ENCODE data around the gene UGT8. TPM values are rescaled to one million over a fixed set of nuclear protein-coding genes. Genes with fewer than 3 reads are reported as not detected.

The UGT8 gene
- total and polyA plus RNA-seq, 4 donors, result not detected

GRCh38 chr4:114654592-114654991 is 56.0 kb downstream of the UGT8 start:
- H3K9me3 ChIP-seq (ENCODE audit: control insufficient read depth in 4 of 4, low read length in 3 of 4), result no peaks in the 10 kb centered on the region
- no peak overlapping the region for H3K9ac ChIP-seq (ENCODE audit: low read depth in 1 of 2, low read length in 2 of 2)
- no peak overlapping the region for H3K27ac ChIP-seq (ENCODE audit: low read depth in 1 of 2, low read length in 2 of 2)
- TF ChIP-seq HNF4A (conservative IDR thresholded peaks at IDR 0.05), result no peak
- TF ChIP-seq TAF1 (conservative IDR thresholded peaks at IDR 0.05), result no peak
- no peak for TF ChIP-seq SP1 (IDR thresholded peaks at IDR 0.05)
- TF ChIP-seq, protein P1, sequence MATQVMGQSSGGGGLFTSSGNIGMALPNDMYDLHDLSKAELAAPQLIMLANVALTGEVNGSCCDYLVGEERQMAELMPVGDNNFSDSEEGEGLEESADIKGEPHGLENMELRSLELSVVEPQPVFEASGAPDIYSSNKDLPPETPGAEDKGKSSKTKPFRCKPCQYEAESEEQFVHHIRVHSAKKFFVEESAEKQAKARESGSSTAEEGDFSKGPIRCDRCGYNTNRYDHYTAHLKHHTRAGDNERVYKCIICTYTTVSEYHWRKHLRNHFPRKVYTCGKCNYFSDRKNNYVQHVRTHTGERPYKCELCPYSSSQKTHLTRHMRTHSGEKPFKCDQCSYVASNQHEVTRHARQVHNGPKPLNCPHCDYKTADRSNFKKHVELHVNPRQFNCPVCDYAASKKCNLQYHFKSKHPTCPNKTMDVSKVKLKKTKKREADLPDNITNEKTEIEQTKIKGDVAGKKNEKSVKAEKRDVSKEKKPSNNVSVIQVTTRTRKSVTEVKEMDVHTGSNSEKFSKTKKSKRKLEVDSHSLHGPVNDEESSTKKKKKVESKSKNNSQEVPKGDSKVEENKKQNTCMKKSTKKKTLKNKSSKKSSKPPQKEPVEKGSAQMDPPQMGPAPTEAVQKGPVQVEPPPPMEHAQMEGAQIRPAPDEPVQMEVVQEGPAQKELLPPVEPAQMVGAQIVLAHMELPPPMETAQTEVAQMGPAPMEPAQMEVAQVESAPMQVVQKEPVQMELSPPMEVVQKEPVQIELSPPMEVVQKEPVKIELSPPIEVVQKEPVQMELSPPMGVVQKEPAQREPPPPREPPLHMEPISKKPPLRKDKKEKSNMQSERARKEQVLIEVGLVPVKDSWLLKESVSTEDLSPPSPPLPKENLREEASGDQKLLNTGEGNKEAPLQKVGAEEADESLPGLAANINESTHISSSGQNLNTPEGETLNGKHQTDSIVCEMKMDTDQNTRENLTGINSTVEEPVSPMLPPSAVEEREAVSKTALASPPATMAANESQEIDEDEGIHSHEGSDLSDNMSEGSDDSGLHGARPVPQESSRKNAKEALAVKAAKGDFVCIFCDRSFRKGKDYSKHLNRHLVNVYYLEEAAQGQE (IDR thresholded peaks at IDR 0.05), result no peak
- no peak for TF ChIP-seq YY1 (IDR thresholded peaks at IDR 0.05)
- no peaks in the 10 kb centered on the region for H3K36me3 ChIP-seq (ENCODE audit: control insufficient read depth in 4 of 4, insufficient read depth in 3 of 4, low read depth in 1 of 4, low read length in 3 of 4)
- DNase-seq (ENCODE audit: low spot score), result no peak
- H3K27me3 ChIP-seq (ENCODE audit: control insufficient read depth in 4 of 4, insufficient read depth in 4 of 4, low read length in 3 of 4), result peaks cover 0 to 7% (median 0%) of the 10 kb centered on the region in 4 donors
- WGBS, result 33% methylated on average over 2 of the region's 2 CpGs
- H3K4me3 ChIP-seq (ENCODE audit: low read depth in 1 of 3, low read length in 3 of 3), result no peak overlapping the region
- H3K4me1 ChIP-seq (ENCODE audit: control insufficient read depth in 4 of 4, insufficient read depth in 4 of 4, low read length in 3 of 4), result no peaks in the 10 kb centered on the region

DNA sequence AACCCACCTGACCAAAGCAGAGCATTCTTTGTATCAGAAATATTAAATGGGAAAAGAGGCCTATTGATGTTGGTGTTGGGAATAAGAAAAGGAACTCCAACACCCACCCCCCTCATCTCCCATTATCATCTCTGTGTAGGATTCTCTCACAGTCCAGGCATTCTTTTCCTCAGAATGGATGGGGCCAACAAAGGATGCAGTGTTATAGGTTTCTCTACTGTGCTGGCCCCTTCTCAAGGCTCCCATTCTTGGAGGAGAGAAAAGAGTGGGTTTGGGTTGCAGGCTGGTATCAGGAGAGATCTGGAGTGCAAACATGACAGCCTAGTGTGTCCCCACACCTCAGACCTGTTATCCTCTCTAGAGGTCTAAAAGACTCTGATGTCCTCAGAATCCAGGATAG is 59.6 kb downstream of the UGT8 start:
- no peaks in the 10 kb centered on the region for H3K4me1 ChIP-seq (ENCODE audit: control insufficient read depth in 4 of 4, insufficient read depth in 4 of 4, low read length in 3 of 4)
- TF ChIP-seq, protein P1 (IDR thresholded peaks at IDR 0.05), result no peak
- TF ChIP-seq RAD21 (IDR thresholded peaks at IDR 0.05), result no peak
- TF ChIP-seq GABPA (IDR thresholded peaks at IDR 0.05 in 1 of 2, conservative IDR thresholded peaks at IDR 0.05 in 1 of 2), result no peak
- no peak for TF ChIP-seq EGR1 (IDR thresholded peaks at IDR 0.05; ENCODE audit: low read depth in 2 of 2)
- no peak for TF ChIP-seq TAF1 (conservative IDR thresholded peaks at IDR 0.05)
- TF ChIP-seq, protein P2, sequence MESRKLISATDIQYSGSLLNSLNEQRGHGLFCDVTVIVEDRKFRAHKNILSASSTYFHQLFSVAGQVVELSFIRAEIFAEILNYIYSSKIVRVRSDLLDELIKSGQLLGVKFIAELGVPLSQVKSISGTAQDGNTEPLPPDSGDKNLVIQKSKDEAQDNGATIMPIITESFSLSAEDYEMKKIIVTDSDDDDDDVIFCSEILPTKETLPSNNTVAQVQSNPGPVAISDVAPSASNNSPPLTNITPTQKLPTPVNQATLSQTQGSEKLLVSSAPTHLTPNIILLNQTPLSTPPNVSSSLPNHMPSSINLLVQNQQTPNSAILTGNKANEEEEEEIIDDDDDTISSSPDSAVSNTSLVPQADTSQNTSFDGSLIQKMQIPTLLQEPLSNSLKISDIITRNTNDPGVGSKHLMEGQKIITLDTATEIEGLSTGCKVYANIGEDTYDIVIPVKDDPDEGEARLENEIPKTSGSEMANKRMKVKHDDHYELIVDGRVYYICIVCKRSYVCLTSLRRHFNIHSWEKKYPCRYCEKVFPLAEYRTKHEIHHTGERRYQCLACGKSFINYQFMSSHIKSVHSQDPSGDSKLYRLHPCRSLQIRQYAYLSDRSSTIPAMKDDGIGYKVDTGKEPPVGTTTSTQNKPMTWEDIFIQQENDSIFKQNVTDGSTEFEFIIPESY (IDR thresholded peaks at IDR 0.05), result no peak
- no peak for TF ChIP-seq HNF4A (conservative IDR thresholded peaks at IDR 0.05)
- no peak for TF ChIP-seq RXRA (IDR thresholded peaks at IDR 0.05)
- no peak for TF ChIP-seq NR2F2 (IDR thresholded peaks at IDR 0.05)
- no peak for TF ChIP-seq JUND (IDR thresholded peaks at IDR 0.05)
- no peak for TF ChIP-seq YY1 (IDR thresholded peaks at IDR 0.05)
- TF ChIP-seq SP1 (IDR thresholded peaks at IDR 0.05), result no peak
- TF ChIP-seq MAX (IDR thresholded peaks at IDR 0.05), result no peak
- TF ChIP-seq ATF3 (IDR thresholded peaks at IDR 0.05), result no peak
- no peak for TF ChIP-seq FOXA1 (IDR thresholded peaks at IDR 0.05)
- no peaks in the 10 kb centered on the region for H3K36me3 ChIP-seq (ENCODE audit: control insufficient read depth in 4 of 4, insufficient read depth in 3 of 4, low read depth in 1 of 4, low read length in 3 of 4)
- no peak for DNase-seq (ENCODE audit: low spot score)
- H3K4me3 ChIP-seq (ENCODE audit: low read depth in 1 of 3, low read length in 3 of 3), result no peak overlapping the region
- peaks cover 0 to 3% (median 0%) of the 10 kb centered on the region in 4 donors for H3K27me3 ChIP-seq (ENCODE audit: control insufficient read depth in 4 of 4, insufficient read depth in 4 of 4, low read length in 3 of 4)
- H3K9ac ChIP-seq (ENCODE audit: low read depth in 1 of 2, low read length in 2 of 2), result no peak overlapping the region
- H3K27ac ChIP-seq (ENCODE audit: low read depth in 1 of 2, low read length in 2 of 2), result no peak overlapping the region
- no peaks in the 10 kb centered on the region for H3K9me3 ChIP-seq (ENCODE audit: control insufficient read depth in 4 of 4, low read length in 3 of 4)

Measured in liver (tissue), 9 donors.